ENCODE results near the gene ATP7B.
"Not testable (repeated sequence)": the region's sequence is repeated elsewhere in the genome, so short reads cannot be mapped to it uniquely, and the experiment has no call there.

The ATP7B gene

DNA sequence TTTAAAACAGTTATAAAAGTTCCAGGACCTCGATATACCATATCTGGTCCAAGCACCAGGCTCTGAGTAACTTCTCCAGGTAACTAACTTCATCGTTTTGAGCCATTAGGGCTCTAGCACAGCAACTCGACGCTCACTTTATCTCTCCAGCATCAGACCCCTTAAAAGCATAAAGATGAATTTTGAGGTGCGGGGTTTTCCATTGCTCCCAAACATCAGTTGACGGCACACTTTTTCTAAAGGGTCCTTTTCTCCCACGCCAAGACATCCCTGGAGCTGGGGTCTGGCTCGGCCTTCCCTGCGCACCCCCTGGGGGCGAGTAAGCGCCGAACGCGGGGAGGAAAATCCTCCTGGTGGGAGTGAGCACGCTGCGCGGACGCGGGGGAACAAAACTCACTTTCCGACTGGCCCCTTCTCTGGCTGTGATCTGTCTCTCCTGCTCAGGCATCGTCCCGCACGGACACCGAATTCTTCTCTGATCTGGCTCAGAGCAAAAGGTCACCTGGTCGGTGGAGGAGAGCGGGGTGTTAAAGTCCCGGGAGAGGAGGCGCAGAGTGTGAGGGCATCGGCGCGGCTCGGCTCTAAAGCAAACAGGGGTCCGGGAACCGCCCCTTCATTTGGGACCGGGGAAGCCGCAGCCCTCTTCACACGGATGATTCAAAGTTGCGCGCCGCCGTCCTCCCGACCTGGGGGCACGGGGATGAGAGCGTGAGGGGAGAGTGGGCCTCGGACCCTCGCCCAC lies at the start of gene ATP7B:
Gene ATP7B, minus strand, starts transcription at position 561 of the 742 bp plus-strand sequence. Its CDS starts 113 bp downstream, at position 448.
- no peak for DNase-seq

DNA sequence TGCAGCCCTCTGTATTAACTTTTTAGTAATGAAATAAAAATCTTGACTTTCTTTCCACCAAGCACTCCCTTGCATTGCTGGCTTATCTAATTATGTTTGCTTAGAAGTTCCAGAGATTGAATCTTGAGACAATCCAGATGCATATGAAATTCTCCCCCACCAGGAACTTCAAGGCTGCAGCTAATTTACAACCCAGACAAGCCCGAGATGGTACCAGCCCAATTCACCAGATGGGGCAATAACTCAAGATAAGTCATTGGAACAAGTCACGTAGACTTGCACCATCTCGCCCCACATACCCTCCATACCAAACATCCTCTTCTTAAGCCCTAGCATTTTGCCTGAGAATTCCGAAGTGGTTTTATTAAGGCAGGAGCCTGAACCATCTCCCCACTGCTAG lies 42.2 kb upstream of the ATP7B start:
- DNase-seq, result no peak

GRCh38 chr13:52051400-52051799 lies 40.1 kb upstream of the ATP7B start:
- DNase-seq, result no peak

- no peak for DNase-seq
Observed at GRCh38 chr13:52048516-52048915, 37.3 kb upstream of the ATP7B start.

DNA sequence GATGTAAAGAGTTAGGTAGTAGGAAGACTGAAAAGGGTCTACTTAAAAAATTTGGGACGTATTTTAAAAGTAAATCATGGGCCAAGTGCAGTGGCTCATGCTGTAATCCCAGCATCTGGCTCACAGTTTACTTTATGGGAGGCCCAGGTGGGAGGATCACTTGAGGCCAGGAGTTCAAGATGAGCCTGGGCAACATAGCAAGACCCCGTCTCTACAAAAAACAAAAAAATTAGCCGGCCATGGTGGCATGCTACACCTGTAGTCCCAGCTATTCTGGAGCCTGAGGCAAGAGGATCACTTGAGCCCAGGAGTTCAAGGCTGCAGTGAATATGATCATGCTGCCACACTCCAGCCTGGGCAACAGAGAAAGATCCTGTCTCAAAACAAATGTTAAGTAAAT lies 36.2 kb upstream of the ATP7B start:
- no peak for DNase-seq

- no peak for DNase-seq
Observed at GRCh38 chr13:52043675-52044074, 32.4 kb upstream of the ATP7B start.

- DNase-seq, result no peak
Observed at GRCh38 chr13:52036037-52036436, 24.8 kb upstream of the ATP7B start.

GRCh38 chr13:52034616-52035226 lies 23.5 kb upstream of the ATP7B start:
- no peak for DNase-seq

DNA sequence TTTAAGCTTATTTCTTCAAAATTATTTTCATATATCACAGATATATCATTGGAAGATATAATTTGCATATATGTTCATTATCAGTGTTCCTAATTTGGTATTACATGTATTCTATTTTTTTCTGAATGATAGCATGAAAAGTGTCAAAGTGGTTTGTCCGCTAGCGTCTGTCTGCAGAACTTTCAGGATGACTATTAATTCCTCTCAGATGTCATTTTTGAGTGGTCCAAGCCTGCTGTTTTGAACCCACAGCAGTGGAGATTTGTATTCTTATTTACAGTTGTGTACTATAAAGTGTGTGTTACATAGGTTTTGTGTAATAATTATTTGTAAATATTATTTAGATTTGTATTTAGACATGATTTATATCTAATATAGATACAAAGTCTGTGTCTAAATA lies 21.8 kb upstream of the ATP7B start:
- DNase-seq, result no peak

DNA sequence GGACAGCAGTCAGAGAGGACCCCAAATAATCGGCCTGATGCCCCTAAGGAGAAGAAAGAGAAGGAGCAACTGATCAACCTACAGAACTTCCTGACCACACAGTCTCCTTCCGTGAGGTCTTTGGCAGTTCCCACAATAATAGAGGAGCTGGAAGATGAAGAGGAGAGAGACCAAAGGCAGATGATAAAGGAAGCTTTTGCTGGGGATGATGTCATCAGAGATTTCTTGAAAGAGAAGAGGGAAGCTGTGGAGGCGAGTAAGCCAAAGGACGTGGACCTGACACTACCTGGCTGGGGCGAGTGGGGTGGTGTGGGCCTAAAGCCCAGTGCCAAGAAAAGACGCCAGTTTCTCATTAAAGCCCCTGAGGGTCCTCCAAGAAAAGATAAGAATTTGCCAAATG lies 19.2 kb upstream of the ATP7B start:
- DNase-seq, result not testable (repeated sequence)

DNA sequence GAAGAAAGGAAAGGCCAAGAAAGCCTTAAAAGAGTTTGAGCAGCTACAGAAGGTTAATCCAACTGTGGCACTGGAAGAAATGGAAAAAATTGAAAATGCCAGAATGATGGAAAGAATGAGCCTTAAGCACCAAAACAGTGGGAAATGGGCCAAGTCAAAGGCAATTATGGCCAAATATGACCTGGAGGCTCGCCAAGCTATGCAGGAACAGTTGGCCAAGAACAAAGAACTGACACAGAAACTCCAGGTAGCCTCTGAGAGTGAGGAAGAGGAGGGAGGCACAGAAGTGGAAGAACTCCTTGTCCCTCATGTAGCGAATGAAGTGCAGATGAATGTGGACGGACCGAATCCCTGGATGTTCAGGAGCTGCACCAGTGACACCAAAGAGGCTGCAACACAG lies 18.3 kb upstream of the ATP7B start:
- no peak for DNase-seq

DNA sequence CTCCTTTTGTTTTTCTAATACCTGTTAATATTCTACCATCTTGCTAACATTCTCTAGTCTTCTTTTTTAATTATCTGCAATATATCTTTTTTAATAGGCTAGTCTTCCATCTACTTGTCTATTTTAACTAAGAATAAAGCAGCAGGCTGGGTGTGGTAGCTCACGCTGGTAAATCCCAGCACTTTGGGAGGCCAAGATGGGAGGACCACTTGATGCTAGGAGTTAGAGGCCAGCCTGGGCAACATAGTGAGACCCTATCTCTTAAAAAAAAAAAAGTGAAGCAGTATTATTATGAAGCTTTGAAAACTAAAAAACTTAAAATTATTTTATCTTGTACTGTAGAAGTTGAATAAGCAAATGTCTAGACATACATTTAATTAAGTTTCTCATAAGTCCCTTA lies 16.6 kb upstream of the ATP7B start:
- DNase-seq, result no peak

DNA sequence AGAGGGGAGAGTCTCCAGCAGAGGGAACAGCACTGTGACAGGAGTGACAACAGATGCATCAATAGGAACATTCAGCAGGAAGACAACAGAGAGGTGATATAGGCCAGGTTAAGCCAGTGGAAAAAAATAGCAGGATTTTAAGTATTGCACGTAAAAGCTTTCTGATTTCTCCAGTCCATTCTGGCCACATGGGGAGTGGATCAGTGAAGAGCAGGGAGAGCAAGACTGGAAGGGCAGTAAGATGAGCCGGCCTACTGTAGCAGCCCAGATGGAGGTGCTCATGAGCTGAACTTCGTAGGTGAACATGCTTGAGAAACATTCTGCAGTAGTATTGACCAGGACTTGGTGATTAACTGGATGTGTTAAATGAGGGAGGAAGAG lies 15.0 kb upstream of the ATP7B start:
- no peak for DNase-seq

DNA sequence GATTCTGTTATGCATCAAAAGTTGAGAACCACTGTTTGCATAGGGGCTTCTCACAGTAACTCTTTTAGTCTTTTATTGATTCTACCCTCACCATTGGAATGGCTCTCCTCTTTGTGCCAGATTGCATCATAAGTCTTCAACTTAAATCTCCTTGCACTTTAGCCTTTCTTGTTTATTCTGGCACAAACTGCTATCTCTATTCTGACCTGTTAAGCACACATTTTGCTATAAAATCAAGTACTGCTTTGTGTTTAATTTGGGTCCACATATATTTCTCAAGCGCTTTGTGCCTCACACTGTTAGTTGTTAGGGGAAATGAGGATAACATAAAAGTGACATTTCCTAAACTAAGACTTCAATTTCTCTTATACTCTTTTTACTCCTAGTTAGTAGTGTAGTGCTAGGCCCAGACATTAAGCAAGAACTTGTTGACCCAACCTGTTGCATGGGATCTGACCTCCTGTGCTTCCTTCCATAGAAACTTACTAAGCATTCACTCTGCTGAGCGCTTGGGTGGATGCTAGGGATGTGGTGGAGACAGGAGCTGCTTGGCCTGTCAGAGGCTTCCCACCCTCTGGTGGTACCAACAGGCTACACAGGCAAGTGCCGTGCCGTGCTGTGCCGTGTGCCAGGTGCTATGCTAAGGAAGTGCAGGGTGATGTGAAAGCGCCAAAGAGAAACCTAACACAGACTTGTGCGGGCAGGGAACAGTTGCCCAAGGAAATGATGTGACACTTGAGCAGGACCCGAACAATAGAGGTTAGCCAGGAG lies 14.4 kb upstream of the ATP7B start:
- DNase-seq, result no peak

- no peak for DNase-seq
Observed at GRCh38 chr13:52024481-52024880, 13.2 kb upstream of the ATP7B start, which contains the start of gene UTP14C. UTP14C (plus strand) TSS chr13:52024691; CDS start chr13:52028805, 4,114 bp downstream.

DNA sequence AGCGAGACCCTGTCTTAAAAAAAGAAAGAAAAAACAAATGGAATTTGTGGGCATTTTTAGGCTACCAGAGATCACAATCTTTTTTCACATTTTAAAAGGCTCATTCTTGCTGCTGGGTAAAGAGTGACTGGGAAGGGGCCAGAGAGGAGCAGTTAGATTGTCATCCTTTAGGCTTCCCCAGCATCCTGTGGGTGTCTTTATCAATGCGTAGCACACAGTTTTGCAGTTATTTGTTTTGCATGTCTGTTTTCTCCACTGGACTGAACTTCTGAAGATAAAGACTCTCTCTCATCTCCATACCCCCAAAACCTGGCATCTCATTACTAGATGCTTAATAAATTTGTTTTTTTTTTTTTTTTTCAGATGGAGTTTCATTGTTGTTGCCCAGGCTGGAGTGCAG lies 11.1 kb upstream of the ATP7B start:
- DNase-seq, result no peak

DNA sequence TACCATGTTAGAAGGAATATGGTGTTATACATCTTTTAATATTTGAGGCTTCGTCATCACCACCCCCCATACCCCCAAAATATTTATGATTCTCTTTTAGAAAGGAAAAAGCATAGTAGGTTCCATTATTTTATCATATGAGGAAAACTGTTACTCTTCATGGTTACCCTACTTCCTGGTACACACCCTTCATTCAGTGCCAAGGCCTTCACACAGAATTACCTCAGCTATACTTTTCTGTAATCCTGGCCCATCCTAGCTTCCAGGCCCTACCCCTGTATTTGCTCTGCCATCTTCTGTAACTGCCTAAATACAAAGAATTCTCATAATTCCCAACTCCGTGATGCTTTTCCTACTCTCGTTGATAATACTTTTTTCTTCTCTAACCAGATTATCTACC lies 8.9 kb upstream of the ATP7B start:
- DNase-seq, result no peak

DNA sequence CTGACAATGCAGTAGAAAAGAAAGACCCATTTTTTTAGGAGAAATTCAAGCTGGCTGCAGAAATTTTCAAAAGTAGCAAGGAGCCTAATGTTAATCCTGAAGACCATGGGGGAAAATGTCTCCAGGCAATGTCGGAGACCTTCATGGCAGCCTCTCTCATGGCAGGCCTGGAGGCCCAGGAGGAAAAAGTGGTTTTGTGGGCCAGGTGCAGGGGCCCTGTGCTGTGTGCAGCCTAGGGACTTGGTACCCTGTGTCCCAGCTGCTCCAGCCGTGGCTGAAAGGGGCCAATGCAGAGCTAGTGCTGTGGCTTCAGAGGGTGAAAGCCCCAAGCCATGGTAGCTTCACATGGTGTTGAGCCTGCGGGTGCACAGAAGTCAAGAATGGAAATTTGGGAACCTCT lies 5.0 kb upstream of the ATP7B start:
- DNase-seq, result no peak

GRCh38 chr13:52012512-52012836 lies 1.2 kb upstream of the ATP7B start:
- DNase-seq, result no peak

DNA sequence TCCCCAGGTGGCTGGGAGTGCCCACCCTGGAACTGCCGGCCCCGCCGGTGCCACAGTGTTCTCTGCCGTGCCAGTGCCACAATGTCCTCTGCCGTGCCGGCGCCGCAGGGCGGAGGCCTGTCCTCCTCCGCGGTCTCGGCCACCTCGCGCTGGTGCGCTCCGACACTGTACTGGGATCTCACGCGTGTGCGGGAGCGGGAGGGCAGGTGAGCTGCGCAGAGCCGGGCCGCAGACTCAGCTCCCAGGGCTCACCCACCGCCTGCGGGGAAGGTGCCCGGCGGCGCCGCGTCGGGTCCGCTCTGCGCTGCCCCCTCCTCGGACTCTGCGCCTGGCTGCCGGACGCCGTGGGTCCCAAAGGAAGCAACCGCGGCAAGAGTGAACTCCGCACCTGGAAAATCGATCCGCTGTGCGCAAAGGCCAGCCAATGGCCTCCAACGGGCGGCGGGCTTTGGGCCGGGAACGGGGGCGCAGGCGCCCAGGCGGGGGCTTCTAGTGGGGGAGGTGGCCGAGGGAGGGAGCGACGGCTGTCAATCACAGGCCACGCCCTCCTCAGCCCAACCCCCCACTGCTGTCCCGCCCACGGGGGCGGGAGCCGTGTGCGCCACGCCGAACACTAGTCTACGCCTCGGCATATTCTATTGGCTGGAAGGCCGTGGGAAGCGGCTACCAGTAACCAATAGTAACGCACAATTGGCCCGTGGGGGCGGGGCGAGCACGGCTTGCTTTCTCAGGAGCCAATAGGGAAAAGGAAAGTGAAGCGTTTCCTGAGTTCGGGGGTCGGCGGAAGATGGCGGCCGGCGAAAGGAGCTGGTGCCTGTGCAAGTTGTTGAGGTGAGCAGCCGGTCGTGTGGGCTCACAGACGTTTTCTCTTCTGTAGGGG lies 622 bp upstream of the ATP7B start, which contains the start of gene ALG11:
Gene ALG11, plus strand, starts transcription at position 767 of the 880 bp plus-strand sequence. Its CDS starts 21 bp downstream, at position 788.
- peak; percentile 92 to 97 for DNase-seq

GRCh38 chr13:52009946-52010345 lies 1.3 kb downstream of the ATP7B start:
- DNase-seq, result no peak

DNA sequence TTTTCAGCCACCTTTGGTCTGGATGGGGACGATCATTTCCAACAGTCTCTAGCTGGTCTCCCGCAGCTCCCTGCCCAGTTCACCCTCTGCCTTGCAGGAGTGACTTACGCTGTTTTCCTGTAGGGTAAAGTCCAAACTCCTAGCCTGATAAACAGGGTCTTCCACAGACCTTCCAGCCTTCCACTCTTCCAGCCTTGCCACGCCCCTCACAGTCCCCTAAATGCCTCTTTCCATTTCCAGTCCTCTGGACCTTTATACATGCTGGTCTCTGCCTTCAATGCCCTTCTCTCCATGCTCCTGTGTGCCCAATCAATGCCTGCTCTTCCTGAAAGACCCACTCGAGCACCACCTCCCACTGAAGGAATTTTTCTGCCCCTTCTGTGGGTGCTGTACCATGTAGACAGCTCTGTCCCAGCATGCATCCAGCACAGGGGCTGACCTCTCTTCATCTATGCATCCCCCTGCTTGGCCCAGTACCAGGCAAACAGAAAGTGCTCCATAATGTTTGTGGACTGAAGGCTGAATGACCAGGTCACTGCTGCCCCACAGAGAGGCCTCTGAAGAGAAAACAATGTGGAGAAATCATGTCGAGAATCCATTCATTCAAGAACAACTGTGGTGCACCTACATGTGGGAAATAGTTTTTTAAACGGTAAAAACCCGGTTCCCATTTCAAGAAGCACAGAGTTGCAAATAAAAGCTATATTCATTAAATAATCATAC lies 4.6 kb downstream of the ATP7B start:
- DNase-seq, result no peak
